Peyer's patch (tissue), 4 donors: ENCODE measurements around the gene CELSR2.

Experiments used
- CTCF ChIP-seq, 6 experiments: fragments of 450-650 bp in 4 of 6; fragments of 200-600 bp in 2 of 6; sonication (generic) in 1 of 6; IDR thresholded peaks; one replicate each; pipeline ENCODE4 v1.5.1; 2017 to 2019; ENCODE audit warnings: antibody characterized with exemption in 6 of 6, mild to moderate bottlenecking in 3 of 6, moderate library complexity in 1 of 6
- POLR2A ChIP-seq, 2 donors: fragments of 450-650 bp; IDR thresholded peaks; one replicate each; pipeline ENCODE4 v1.5.1; 2017; ENCODE audit warnings: antibody characterized with exemption in 2 of 2, mild to moderate bottlenecking in 2 of 2, moderate library complexity in 2 of 2

DNA sequence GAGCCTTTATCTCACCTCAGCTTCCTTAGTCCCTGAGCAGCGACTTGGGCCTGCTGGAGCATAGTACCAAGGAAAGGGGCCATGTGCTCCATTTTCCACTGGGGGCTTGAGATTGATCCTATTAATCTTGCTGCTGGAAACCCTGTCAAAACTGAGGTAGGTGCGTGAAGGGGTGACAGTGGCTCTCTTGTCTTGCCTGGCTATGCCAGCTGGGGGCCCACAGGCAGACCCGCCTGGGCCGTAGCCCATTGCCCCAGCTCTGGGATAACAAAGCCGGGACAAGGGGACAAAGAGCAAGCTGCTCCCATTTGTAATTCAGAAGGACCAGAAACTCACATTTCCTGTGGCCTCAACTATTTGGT lies 10.3 kb upstream of the CELSR2 start:
- no peak for TF ChIP-seq POLR2A (IDR thresholded peaks at IDR 0.05)
- no peak for TF ChIP-seq CTCF (IDR thresholded peaks at IDR 0.05)
